HG03521 (cell line): ENCODE results near the gene CBX6.
"Not testable (repeated sequence)": the region's sequence is repeated elsewhere in the genome, so short reads cannot be mapped to it uniquely, and the experiment has no call there.

Source experiments
- ATAC-seq: cut with Tn5 transposase; IDR thresholded peaks from one replicate; pipeline ENCODE4 v1.9.1; 2021; ENCODE audit warnings: mild to moderate bottlenecking, moderate library complexity; ENCODE audit not compliant: unreplicated experiment

The CBX6 gene

GRCh38 chr22:38861170-38861876, 10.7 kb downstream of the CBX6 start:
- ATAC-seq: no peak

- ATAC-seq: no peak
Observed at GRCh38 chr22:38860283-38861169, 11.5 kb downstream of the CBX6 start.

- ATAC-seq: no peak
Observed at GRCh38 chr22:38859581-38860282, 12.3 kb downstream of the CBX6 start.

- ATAC-seq: no peak
Observed at GRCh38 chr22:38858492-38858891, 13.5 kb downstream of the CBX6 start.

- ATAC-seq: not testable (repeated sequence)
Observed at GRCh38 chr22:38854476-38854875, 17.5 kb downstream of the CBX6 start.

- not testable (repeated sequence) for ATAC-seq
Observed at GRCh38 chr22:38853883-38854282, 18.1 kb downstream of the CBX6 start.

GRCh38 chr22:38853196-38853651, 18.8 kb downstream of the CBX6 start:
- no peak for ATAC-seq

- ATAC-seq: no peak
Observed at GRCh38 chr22:38852522-38852921, 19.5 kb downstream of the CBX6 start.

- no peak for ATAC-seq
Observed at GRCh38 chr22:38850941-38851849, 20.8 kb downstream of the CBX6 start.

GRCh38 chr22:38850399-38850798, 21.6 kb downstream of the CBX6 start:
- no peak for ATAC-seq

GRCh38 chr22:38849811-38850210, 22.2 kb downstream of the CBX6 start:
- no peak for ATAC-seq

GRCh38 chr22:38846412-38846811, 25.6 kb downstream of the CBX6 start:
- ATAC-seq: no peak

GRCh38 chr22:38845004-38845740, 26.8 kb downstream of the CBX6 start:
- no peak for ATAC-seq

GRCh38 chr22:38844315-38845003, 27.6 kb downstream of the CBX6 start:
- ATAC-seq: no peak

- no peak for ATAC-seq
Observed at GRCh38 chr22:38843657-38844314, 28.2 kb downstream of the CBX6 start, which contains the start of gene NPTXR. Gene NPTXR, minus strand, starts transcription at chr22:38844028.

- no peak for ATAC-seq
Observed at GRCh38 chr22:38843201-38843656, 28.8 kb downstream of the CBX6 start.

GRCh38 chr22:38842512-38843200, 29.4 kb downstream of the CBX6 start:
- ATAC-seq: no peak

- ATAC-seq: no peak
Observed at GRCh38 chr22:38841635-38842034, 30.4 kb downstream of the CBX6 start.
